GM18517 (cell line): ENCODE measurements around the gene CFAP99.

ENCODE experiments used
- ATAC-seq: cut with Tn5 transposase; IDR thresholded peaks from one replicate; pipeline ENCODE4 v1.9.1; 2021; ENCODE audit warnings: mild to moderate bottlenecking, moderate library complexity; ENCODE audit not compliant: unreplicated experiment

CFAP99 gene

GRCh38 chr4:2445130-2445529 lies 26.4 kb downstream of the CFAP99 start:
- ATAC-seq = no peak

- no peak for ATAC-seq
Observed at GRCh38 chr4:2445571-2445970, 26.8 kb downstream of the CFAP99 start.

- no peak for ATAC-seq
Observed at GRCh38 chr4:2446656-2447564, 28.2 kb downstream of the CFAP99 start.

GRCh38 chr4:2448589-2448988 lies 29.8 kb downstream of the CFAP99 start:
- no peak for ATAC-seq

GRCh38 chr4:2449051-2449450 lies 30.3 kb downstream of the CFAP99 start:
- ATAC-seq = no peak

- ATAC-seq = no peak
Observed at GRCh38 chr4:2449511-2450392, 31.0 kb downstream of the CFAP99 start.

- no peak for ATAC-seq
Observed at GRCh38 chr4:2450394-2451035, 31.8 kb downstream of the CFAP99 start.

GRCh38 chr4:2451036-2451520 lies 32.3 kb downstream of the CFAP99 start:
- no peak for ATAC-seq

- no peak for ATAC-seq
Observed at GRCh38 chr4:2451821-2452785, 33.3 kb downstream of the CFAP99 start.

- ATAC-seq = no peak
Observed at GRCh38 chr4:2457481-2458295, 38.9 kb downstream of the CFAP99 start.

GRCh38 chr4:2458546-2459491 lies 40.1 kb downstream of the CFAP99 start:
- ATAC-seq = no peak

- no peak for ATAC-seq
Observed at GRCh38 chr4:2459589-2460349, 41.0 kb downstream of the CFAP99 start.

GRCh38 chr4:2461246-2461960 lies 42.6 kb downstream of the CFAP99 start:
- no peak for ATAC-seq

GRCh38 chr4:2462218-2462991 lies 43.6 kb downstream of the CFAP99 start:
- peak; percentile 72 for ATAC-seq

- no peak for ATAC-seq
Observed at GRCh38 chr4:2462992-2463762, 44.4 kb downstream of the CFAP99 start.
